ENCODE data around the gene ABCA5.

The ABCA5 gene

DNA sequence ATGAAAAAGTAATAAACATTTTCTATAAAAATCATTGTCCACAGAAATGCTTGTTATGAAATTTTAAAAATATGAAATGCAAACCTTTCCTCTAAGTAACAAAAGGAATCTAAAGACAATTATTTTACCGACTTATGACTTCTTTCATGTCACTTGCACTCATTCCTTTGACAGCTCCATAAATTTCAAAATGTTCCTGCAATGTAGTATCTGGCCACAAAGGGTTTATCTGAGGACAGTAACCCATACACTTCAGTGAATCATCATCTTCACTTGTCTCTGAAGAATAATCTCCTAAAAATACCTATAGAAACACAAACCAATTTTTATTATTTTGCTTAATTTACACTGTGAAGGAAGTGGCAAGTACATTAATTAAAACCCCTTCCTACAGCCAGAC, 72.7 kb downstream of the ABCA5 start:
- DNase-seq (ENCODE audit: low read depth in 2 of 2): no peak

DNA sequence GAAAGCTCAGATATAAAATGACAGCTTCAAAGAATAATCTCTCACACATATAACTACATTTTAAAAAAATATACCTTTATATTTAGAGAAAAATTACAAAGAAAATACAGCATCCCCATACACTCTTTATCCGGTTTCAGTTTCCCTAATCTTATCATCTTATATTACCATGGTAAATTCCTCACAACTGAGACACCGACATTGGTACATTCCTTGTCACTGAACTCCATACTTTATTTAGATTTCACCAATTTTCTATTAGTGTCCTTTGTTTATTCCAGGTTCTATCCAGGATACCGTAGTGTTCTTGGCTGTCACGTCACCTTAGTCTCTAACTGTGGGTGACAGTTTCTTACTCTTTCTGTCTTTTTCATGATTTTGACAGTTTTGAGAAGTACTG, 76.3 kb downstream of the ABCA5 start:
- DNase-seq (ENCODE audit: low read depth in 2 of 2): no peak

DNA sequence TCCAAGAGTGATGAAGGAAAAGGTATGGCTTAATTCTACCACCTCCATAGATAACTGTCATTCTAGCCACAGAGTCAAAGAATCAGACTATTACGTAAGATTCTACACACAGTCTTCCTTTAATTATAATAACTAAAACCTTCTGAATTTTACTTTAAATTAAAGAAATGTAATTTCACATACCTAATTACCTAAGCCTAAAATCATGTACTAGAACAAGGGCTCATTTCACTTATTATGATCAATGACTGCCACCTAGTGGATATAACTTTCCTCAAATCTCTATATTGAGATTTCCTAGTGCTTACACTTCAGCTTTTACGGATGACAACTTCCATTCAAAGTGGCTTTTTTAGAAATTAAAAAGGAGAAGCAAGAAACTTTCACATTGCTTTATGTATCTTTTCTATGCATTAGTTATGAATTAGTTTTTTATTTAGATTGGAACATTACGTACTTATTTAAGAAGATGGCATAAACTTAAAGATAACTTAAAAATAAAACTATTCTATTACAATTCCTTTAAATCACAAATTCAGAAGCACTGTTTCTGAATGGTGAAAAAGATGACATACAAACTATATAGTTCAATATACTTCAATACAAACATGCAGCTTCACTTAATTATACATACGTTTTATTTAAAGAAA, 80.1 kb downstream of the ABCA5 start:
- DNase-seq (ENCODE audit: low read depth in 2 of 2): no peak

DNA sequence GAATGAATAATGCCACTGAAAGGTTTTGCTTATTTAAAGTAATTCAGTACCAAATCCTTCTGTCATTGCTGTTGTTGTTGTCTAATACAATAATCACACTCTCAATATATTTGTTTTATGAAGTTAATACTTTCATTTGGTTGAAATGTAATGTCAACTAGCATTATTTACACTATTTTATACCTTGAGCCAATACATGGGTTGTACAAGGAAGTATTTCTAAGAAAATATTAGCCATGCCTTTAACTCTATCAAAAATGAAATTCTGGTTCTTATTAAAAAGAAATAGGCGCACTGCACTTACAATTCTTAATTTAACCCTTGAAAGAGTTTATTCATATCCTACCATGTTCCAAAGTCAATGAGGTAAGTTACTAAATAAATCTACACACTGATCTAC, 80.7 kb downstream of the ABCA5 start:
- DNase-seq (ENCODE audit: low read depth in 2 of 2): no peak

DNA sequence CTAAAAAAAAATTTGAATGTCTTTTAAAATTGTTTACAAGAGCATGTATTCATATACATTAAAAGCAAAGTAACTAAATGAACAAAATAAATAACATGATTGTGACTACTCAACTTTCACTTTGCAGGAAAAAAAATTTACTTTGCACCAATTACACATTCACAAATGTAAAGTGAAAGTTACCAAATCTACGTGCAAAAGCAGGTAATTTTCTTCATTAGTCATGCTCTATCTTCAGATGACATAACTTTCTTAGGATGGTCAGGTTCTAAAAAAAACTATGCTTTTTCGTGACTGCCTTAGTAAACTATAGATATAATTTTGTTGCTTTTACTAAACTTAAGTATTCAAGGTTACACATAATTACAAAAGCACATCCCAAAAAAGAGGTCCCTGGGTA, 81.3 kb downstream of the ABCA5 start:
- no peak for DNase-seq (ENCODE audit: low read depth in 2 of 2)

DNA sequence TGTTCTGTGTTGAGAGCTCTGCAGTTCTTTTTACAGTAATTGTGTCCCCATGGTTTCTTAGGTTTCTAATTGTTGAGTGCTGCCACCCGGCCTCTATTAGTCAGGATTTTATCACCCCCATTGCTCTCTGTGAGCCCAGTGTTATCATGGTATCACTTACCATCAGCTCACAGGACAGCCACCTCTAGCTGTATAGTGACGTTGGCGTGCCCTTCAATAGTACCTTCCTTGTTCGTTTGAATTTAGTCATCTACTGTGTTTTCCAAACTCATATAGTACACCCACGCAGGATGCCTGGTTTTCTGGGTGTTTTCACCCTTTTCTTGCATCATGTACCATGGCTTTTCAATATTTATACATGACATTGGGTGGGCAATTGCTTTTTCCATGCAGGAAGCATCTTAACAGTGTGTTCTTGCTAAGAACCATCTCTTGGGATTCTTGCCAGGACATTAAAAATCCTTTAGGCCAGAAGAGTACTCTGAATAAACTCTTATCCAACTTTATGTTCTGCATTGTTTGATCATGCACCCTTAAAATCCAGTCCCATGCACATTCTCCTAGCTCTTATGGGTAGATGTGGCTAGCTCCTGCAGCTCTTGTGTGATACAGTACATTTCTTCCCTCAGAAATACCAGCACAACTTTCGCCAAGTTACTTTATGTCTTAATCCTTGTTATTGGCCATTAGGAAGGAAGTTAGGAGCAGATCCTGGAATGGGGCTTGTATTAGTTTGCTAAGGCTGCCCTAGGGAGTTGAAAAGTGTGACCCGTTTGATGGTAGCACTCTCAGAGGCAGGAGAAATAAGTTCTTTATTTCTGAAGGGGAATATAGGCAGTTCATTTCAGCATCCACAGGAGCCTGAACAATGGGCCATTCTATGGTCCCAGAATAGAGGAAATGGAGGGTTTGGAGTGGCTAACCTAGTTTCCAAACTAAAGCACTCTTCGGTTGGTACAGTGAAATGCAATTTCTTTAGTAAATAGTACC, 87.0 kb downstream of the ABCA5 start:
- DNase-seq (ENCODE audit: low read depth in 2 of 2): no peak

DNA sequence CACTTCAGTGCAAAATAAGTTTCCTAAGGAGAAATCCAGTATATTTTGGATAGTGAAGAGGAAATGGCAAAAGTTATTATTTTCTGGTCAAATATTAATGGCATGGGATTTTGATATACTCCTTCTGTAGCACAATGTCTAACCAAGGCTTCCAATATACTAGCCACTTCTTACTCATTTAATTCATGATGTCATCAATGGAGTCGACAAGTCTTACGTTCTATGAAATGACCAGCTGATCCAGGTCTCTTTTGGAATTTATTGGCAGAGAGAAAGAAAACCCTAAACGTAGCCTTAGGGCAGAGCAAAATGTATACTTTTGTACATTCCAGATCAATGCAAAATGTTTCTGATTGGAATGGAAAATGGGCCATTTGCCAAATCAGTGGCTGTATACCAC, 90.0 kb downstream of the ABCA5 start:
- DNase-seq (ENCODE audit: low read depth in 2 of 2): no peak

DNA sequence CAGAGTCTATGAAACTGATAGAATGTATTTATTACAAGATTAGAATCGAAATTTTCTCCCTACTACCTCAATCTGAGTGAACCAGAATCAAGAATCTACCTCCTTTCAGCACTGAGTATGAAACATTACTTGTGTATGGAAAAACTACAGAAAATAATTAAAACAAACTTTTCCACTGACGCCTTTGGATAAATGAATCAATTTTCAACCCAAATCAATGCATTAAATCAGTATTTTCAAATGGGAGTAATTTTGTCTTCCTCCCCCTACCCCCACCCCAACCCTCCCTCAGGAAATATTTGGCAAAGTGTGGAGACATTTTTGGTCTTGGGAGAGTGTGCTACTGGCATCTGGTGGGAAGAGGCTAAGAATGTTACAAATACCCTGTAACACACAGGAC, 90.5 kb downstream of the ABCA5 start:
- no peak for DNase-seq (ENCODE audit: low read depth in 2 of 2)

DNA sequence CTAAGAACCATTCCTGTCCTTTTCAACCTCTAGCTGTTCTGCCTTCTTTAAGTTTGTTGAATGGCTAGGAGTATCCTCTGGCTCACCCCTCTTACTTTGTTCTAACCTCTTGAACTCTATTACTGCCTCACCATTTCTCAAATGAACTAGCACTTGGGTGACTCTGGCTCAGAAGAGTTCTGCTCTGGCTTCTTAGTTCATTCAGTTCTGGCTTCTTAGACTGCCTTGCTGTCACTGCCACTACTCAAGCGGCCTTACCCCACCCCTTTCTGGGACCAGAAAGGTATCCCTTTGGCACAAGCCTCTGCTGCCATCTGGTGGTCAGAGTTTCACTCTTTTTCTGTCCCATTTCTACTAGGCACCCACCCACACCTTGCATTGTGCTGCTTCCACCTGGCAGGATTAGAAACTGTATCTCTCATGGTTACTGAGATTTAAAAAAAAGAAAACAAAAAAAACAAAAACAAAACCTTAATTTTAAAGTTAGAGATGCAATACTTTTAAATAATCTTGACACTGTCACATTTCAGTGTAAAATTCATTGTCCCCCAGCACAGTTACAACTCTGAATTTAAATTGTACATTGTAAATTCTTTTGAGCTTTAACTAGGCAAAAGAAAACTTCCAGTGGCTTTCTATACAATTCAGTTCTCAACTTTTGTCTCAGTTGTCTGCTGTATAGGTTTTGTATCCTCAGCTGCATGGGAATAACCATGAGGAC, 91.4 kb downstream of the ABCA5 start:
- peak; percentile 2 to 9 for DNase-seq (ENCODE audit: low read depth in 2 of 2)

DNA sequence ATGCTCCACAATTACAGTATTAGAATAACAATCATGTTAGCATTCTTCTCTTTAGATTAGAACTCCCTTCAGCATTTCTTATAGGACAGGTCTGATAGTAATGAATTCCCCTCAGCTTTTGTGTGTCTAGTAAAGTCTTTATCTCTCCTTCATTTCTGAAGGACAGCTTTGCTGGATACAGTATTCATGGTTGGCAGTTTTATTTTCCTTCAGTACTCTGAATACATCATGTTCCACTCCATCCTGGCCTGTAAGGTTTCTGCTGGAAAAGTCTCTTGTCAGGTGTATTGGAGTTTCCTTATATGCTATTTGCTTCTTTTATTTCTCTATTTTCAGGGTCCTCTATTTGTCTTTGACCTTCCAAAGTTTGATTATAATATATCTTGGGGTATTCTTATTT, 94.3 kb downstream of the ABCA5 start:
- DNase-seq (ENCODE audit: low read depth in 2 of 2): no peak

DNA sequence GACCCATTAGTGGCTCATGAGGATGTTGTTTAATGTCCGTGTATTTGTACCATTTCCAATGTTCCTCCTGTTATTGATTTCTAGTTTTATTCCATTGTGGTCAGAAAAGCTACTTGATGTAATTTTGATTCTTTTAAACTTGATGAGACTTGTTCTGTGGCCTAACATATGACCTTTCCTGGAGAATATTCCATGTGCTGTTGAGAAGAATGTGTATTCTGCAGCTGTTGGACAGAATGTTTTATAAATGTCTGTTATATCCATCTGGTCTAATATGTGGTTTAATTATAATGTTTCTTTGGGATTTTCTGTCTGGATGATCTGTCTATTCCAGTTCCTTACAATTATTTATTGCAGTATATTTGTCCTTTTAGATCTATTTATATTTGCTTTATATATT, 95.4 kb downstream of the ABCA5 start:
- DNase-seq (ENCODE audit: low read depth in 2 of 2): no peak

DNA sequence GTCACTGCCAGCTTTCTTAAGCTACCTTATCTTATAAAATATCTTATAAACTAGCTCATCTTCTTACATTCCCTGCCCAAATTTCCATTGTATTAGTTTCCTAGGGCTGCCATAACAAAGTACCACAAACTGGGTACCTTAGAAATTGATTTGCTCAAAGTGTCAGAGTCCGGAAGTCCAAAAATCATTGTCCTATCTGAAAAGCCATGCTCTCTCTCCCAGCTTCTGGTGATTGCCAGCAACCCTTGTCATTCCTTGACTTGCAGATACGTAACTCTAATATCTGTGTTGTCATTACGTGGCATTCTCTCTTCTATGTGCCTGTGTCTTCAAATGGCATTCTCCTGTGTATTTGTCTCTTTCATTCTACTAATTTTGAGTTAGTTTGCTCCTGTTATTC, 96.0 kb downstream of the ABCA5 start:
- DNase-seq (ENCODE audit: low read depth in 2 of 2): no peak

DNA sequence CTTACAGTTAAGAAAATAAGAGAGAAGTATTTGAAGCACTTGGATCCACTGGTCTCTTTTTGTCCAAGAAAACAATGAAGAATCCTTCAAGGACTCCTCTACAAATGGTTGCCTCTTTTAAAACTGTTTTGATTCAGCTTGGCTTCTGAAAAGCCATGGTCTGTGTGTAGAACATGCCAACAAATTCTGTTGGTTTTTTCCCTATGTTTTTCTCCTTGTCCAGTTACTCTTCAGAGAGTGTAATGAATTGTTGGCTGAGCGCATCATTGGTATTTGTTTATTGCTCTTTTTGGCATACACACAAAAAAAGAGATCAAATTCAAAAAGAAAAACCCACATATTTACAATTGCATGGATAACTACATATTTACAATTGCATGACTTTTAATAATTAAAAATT, 98.4 kb downstream of the ABCA5 start, which contains the start of gene ABCA10:
Gene ABCA10, minus strand, starts transcription at position 249 of the 400 bp plus-strand sequence. CDS start 3,466 bp downstream, outside the sequence.
- no peak for DNase-seq (ENCODE audit: low read depth in 2 of 2)

DNA sequence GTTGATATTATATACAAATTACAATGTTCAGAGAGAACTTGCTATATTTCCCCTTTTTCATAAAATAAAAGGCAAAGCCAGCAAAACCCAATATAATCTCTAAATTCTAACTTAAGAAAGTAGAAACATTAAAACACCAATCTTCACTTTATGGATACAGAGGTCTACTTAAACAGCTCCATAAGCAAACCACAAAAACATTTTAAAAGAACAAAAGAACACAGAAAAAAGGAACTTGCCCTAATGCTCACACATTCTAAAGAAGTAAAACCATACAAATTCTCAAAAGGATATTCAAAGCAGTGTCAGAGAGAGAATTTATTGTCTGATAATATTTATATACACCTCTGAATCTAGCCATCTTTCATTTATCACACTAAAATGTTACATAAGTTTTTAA, 98.9 kb downstream of the ABCA5 start:
- DNase-seq (ENCODE audit: low read depth in 2 of 2): no peak

DNA sequence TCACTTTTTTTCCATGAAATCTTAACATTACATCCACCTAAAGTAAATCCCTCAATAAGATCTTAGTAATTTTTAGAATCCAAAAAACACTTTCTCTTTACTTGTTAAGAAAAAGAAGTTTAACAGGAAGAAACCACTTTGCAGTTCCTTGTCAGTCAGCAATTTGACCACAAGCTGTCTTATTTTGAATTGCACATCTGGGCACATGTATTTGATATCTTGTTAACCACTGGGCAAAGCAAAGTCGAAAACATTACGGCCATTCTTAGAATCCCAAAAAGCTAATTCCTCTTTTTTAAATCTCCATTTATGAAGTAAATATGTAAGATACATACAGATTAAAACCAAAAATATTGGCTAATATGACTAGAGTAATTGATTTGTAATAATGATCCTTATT, 99.4 kb downstream of the ABCA5 start:
- no peak for DNase-seq (ENCODE audit: low read depth in 2 of 2)

DNA sequence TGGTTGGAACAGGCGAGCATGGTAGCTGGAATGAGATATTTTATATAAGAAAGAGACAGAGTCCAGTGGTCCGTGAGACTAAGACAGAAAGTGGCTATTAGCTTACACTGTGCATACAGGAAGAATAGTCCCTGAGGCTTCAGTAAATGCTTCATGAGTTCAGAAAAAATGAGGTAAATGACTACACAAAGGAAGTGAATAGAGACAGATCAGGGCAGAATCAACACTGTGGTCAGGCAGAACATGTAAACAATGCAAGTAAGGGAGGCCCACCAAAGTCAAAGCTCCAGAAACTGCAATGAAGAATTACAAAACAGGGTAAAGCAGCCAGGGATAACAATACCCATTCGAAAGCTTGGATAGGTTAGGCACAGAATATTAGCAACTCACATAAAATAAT, 103.1 kb downstream of the ABCA5 start:
- DNase-seq (ENCODE audit: low read depth in 2 of 2): no peak

DNA sequence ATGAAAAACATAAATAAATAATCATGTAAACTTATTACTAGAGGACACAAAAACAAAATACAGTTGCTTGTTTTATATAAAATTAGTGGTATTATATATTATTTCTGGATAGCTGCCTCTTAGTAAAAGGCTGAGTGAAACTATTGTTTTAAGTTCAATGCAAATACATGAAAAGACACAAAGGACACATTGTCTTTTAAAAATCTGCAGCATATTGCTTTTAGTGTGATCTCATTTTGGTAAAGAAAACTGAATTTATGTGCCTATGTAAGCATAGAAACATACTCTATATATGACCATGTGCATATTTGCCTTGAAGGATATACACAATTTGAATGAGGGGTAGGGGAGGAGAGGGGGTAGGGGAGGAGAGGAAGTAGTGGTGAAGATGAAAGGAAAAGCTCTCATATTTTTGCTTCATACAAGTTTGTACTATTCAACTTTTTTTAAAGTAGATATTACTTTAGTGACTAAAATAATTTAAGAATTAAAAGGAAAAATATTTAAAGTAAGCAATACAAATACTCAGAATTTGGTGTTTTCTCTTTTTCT, 104.2 kb downstream of the ABCA5 start:
- DNase-seq (ENCODE audit: low read depth in 2 of 2): no peak

DNA sequence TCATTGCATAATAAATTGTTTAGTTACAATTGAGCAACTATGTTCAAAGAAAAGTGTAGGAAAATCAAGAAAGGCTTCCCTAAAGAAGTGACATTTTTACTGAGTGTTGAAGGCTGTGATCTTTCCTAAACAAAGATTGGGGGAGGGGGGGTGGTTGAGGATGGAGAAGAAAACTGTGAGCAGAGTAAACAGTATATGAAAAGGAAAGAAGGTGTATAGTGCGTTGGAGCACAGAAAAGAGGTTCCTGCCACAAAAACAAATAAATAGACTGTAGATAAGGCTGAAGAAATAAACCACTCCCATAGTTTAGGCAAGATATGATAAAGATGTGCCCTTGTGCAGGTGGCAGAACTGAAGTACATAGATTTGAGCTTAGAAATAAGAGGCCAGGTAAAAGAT, 106.8 kb downstream of the ABCA5 start:
- DNase-seq (ENCODE audit: low read depth in 2 of 2): no peak

DNA sequence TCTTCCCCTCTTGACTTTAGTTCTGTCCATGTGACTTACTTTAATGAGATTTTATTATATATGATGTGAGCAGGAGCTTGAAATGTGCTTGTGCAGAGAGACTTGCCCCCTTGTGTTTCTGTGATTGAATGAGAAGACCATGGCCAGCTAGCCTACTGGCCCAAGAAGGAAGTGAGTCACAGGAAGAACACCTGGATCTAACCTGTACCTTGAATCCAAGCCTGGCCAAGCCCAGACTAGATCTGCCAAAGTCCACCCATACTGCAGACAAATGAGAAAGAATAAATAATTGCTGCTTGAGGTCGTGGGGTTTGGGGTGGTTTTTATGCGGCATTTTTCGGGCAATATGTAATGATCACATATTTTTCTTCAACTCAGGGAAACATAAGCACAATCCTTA, 107.9 kb downstream of the ABCA5 start:
- DNase-seq (ENCODE audit: low read depth in 2 of 2): no peak

DNA sequence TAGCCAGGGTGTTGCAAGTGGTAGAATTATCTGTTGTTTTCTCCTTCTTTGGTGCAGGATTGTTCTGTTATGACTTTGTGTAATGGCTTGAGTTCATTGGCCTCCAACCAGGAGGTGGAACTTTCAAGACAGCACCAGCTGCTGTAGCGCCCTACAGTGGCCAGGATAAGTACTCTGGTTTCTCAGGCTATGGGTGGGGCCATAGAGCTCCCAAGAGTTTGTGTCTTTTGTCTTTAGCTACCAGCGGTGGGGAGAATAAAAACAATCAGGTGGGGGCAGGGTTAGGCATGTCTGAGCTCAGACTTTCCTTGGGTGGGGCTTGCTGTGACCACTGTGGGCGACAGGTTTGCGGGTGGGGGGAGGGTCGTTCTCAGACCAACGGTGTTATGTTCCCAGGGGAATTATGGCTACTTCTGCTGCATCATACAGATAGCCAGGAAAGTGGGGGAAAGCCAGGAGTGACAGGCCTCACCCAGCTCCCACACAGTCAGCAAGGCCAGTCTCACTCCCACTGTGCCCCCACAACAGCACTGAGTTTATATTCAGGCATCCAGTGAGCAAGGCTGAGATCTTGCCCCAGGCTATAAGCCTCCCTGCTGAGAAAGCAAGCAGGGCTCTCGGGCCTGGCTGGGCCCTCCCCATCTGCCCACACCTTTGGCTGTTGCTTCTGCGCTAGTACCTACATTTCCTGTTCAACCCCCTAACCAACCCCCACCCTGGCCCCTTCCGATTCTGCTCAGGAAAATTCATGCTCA, 113.7 kb downstream of the ABCA5 start:
- DNase-seq (ENCODE audit: low read depth in 2 of 2): no peak

DNA sequence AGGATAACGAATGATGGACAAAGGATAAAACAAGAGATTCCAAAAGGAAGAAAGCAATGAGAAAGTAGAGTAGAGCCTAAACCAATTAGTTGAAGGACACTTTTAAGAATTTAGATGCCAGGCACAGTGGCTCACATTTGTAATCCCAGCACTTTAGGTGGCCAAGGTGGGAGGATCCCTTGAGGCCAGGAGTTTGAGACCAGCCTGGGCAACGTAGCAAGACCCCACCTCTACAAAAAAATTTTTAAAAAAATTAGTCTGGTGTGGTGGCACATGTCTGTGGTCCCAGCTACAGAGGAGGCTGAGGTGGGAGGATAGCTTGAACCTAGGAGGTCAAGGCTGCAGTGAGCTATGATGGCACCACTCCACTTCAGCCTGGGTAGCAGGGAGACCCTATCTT, 118.3 kb downstream of the ABCA5 start:
- no peak for DNase-seq (ENCODE audit: low read depth in 2 of 2)
